DOHH2 (cell line): ENCODE data around the gene CEP78.

ENCODE experiments used
- H3F3A ChIP-seq: fragments of 200-600 bp; sonication (generic), shearing (Covaris generic); 2 replicates; pipeline ENCODE4 v1.6.0; 2016; ENCODE audit warnings: antibody characterized with exemption, mild to moderate bottlenecking; ENCODE audit not compliant: control insufficient read depth, insufficient read depth
- H3K27ac ChIP-seq: fragments of 200-600 bp; sonication (generic); 2 replicates; pipeline ENCODE4 v1.5.1; 2014; ENCODE audit warnings: low read depth, mild to moderate bottlenecking, low read length, moderate library complexity
- H3K27me3 ChIP-seq: fragments of 200-600 bp; sonication (generic); 2 replicates; pipeline ENCODE4 v1.6.1; 2014; ENCODE audit warnings: mild to moderate bottlenecking, low read length, mixed read lengths; ENCODE audit not compliant: control insufficient read depth
- H3K36me3 ChIP-seq: fragments of 200-600 bp; sonication (generic); 2 replicates; pipeline ENCODE4 v1.6.1; 2014; ENCODE audit warnings: mild to moderate bottlenecking, low read length, moderate library complexity, mixed read lengths; ENCODE audit not compliant: control insufficient read depth
- H3K4me1 ChIP-seq: fragments of 200-600 bp; sonication (generic); 2 replicates; pipeline ENCODE4 v1.6.1; 2014; ENCODE audit warnings: mild to moderate bottlenecking, low read length, mixed read lengths; ENCODE audit not compliant: control insufficient read depth
- H3K4me2 ChIP-seq: fragments of 200-600 bp; sonication (generic); 2 replicates; pipeline ENCODE4 v1.6.0; 2014; ENCODE audit warnings: mild to moderate bottlenecking, low read length, moderate library complexity
- H3K4me3 ChIP-seq: fragments of 200-600 bp; sonication (generic); 2 replicates; pipeline ENCODE4 v1.5.1; 2014; ENCODE audit warnings: mild to moderate bottlenecking, low read length, mixed read lengths
- H3K79me2 ChIP-seq: fragments of 200-600 bp; sonication (generic); 2 replicates; pipeline ENCODE4 v1.6.1; 2014; ENCODE audit warnings: mild to moderate bottlenecking, low read length, mixed read lengths; ENCODE audit not compliant: control insufficient read depth
- H3K9me2 ChIP-seq: fragments of 200-600 bp; sonication (generic); replicated peaks from 2 replicates; pipeline ENCODE4 v1.6.1; 2014; ENCODE audit warnings: mild to moderate bottlenecking, low read length, mixed read lengths; ENCODE audit not compliant: control insufficient read depth
- H3K9me3 ChIP-seq: fragments of 200-600 bp; sonication (generic); 2 replicates; pipeline ENCODE4 v1.6.1; 2014; ENCODE audit warnings: antibody characterized with exemption, low read length, mixed read lengths; ENCODE audit not compliant: control insufficient read depth, insufficient read depth
- H4K20me1 ChIP-seq: fragments of 200-600 bp; sonication (generic); 2 replicates; pipeline ENCODE4 v1.6.0; 2014; ENCODE audit warnings: low read depth, mild to moderate bottlenecking, antibody characterized with exemption, low read length, moderate library complexity; ENCODE audit not compliant: control insufficient read depth, insufficient read depth
- CTCF ChIP-seq: fragments of 200-600 bp; sonication (generic); IDR thresholded peaks from one replicate; pipeline ENCODE4 v1.5.1; 2014; ENCODE audit warnings: antibody characterized with exemption, mild to moderate bottlenecking, low read depth, low read length; ENCODE audit not compliant: poor library complexity, severe bottlenecking
- EZH2phosphoT487 ChIP-seq: fragments of 200-600 bp; sonication (generic); IDR thresholded peaks from 2 replicates; pipeline ENCODE4 v1.6.1; 2017; ENCODE audit warnings: borderline replicate concordance, mild to moderate bottlenecking, antibody characterized with exemption, low read length, moderate library complexity, mixed read lengths

CEP78 gene

GRCh38 chr9:78235762-78236550 lies at the start of gene CEP78:
Gene CEP78 (plus strand): TSS chr9:78236075. CDS start chr9:78236351, 276 bp downstream.
- Histone ChIP-seq H3K4me1 (peaks cover 25% of the 10 kb centered on the region), H3K79me2 (peaks cover 46% of the 10 kb centered on the region), H3K27ac (peak within 1 kb of the TSS; percentile 65), H3K4me3 (peak within 1 kb of the TSS; percentile 99), H3K27me3 (no peaks in the 10 kb centered on the region), H3K36me3 (peaks cover 27% of the 10 kb centered on the region), H4K20me1 (no peaks in the 10 kb centered on the region), H3F3A (no peaks in the 10 kb centered on the region; the same call in 1 of the 2 replicates), H3K9me3 (no peaks in the 10 kb centered on the region), H3K4me2 (peak within 1 kb of the TSS; percentile 83), H3K9me2 (no peaks in the 10 kb centered on the region)
- no peak for TF ChIP-seq CTCF
- TF ChIP-seq EZH2phosphoT487, result no peak

- Histone ChIP-seq H3K36me3 (no peaks in the 10 kb centered on the region), H3K9me2 (no peaks in the 10 kb centered on the region), H3K27me3 (no peaks in the 10 kb centered on the region), H3K27ac (no peak overlapping the region), H3K79me2 (no peaks in the 10 kb centered on the region), H3K4me1 (peaks cover 9% of the 10 kb centered on the region), H3K4me2 (no peak overlapping the region), H3K9me3 (no peaks in the 10 kb centered on the region), H3F3A (no peaks in the 10 kb centered on the region), H4K20me1 (no peaks in the 10 kb centered on the region), H3K4me3 (no peak overlapping the region)
- TF ChIP-seq EZH2phosphoT487, result no peak
These were observed 48.0 kb upstream of the CEP78 start for GRCh38 chr9:78187763-78188484.

GRCh38 chr9:78188594-78188993 lies 47.3 kb upstream of the CEP78 start:
- Histone ChIP-seq H3K36me3 (no peaks in the 10 kb centered on the region), H3K27me3 (no peaks in the 10 kb centered on the region), H3K9me2 (no peaks in the 10 kb centered on the region), H3K4me3 (no peak overlapping the region), H4K20me1 (no peaks in the 10 kb centered on the region), H3K4me1 (peaks cover 9% of the 10 kb centered on the region), H3K9me3 (no peaks in the 10 kb centered on the region), H3K27ac (no peak overlapping the region), H3K79me2 (no peaks in the 10 kb centered on the region), H3K4me2 (no peak overlapping the region), H3F3A (no peaks in the 10 kb centered on the region)
- TF ChIP-seq EZH2phosphoT487 (no peak), CTCF (no peak)

GRCh38 chr9:78189001-78189400 lies 46.9 kb upstream of the CEP78 start:
- no peaks in the 10 kb centered on the region for H4K20me1 ChIP-seq
- H3K36me3 ChIP-seq, result no peaks in the 10 kb centered on the region
- peaks cover 9% of the 10 kb centered on the region for H3K4me1 ChIP-seq
- TF ChIP-seq EZH2phosphoT487, result no peak
- no peak for TF ChIP-seq CTCF
- H3K4me3 ChIP-seq, result no peak overlapping the region
- no peaks in the 10 kb centered on the region for H3K9me2 ChIP-seq
- no peak overlapping the region for H3K27ac ChIP-seq
- H3K27me3 ChIP-seq, result no peaks in the 10 kb centered on the region
- no peaks in the 10 kb centered on the region for H3F3A ChIP-seq
- H3K9me3 ChIP-seq, result no peaks in the 10 kb centered on the region
- H3K79me2 ChIP-seq, result no peaks in the 10 kb centered on the region
- H3K4me2 ChIP-seq, result no peak overlapping the region
